HCT116 (cell line): ENCODE measurements around the gene NOL4L. TPM values are rescaled to one million over a fixed set of nuclear protein-coding genes. Genes with fewer than 3 reads are reported as not detected.

Experiments
- ATAC-seq: fragments of 200-7000 bp; cut with Tn5 transposase; 2 replicates; pipeline ENCODE4 v1.9.1; 2020; ENCODE audit warnings: mild to moderate bottlenecking, moderate library complexity
- BruUV-seq: library from RNA; stranded (reverse); fragments of 400-500 nt; replicated peaks from 2 replicates; lab custom pipeline; 2021; lab: Mats Ljungman, UMichigan
- CTCF ChIA-PET: fragments of 300-600 bp; sonication (Branson Sonifier 250); formaldehyde crosslinking; loops from one replicate; lab custom pipeline; 2021; ENCODE audit warnings: antibody characterized with exemption; lab: Charles Lee
- POLR2A ChIA-PET: fragments of 300-600, 350-600 bp; sonication (Branson Sonifier 250); formaldehyde crosslinking; loops from one replicate; lab custom pipeline; 2021; ENCODE audit warnings: antibody characterized with exemption; lab: Charles Lee
- RAD21 ChIA-PET, 2 experiments: fragments of 300-600 bp; sonication (Branson Sonifier 250); formaldehyde crosslinking; loops; one replicate each; lab custom pipeline; 2023; ENCODE audit warnings: low total read pairs in 2 of 2; ENCODE audit not compliant: uncharacterized antibody in 2 of 2, unreplicated experiment in 2 of 2, low non-redundant PET in 1 of 2; lab: Charles Lee
- DNase-seq: peaks from one replicate; pipeline ENCODE4 v3.0.0-alpha.2; 2010; ENCODE audit warnings: low read depth, low spot score
- H2AFZ ChIP-seq: fragments of 200-600 bp; shearing (Covaris generic), sonication (generic); 2 replicates; pipeline ENCODE4 v1.6.1; 2017; ENCODE audit warnings: low read depth, mixed run types, mixed read lengths, antibody characterized with exemption, low read length; ENCODE audit not compliant: poor library complexity, severe bottlenecking
- H3K27ac ChIP-seq: 2 replicates; pipeline ENCODE4 v1.5.1; 2012; ENCODE audit warnings: low read depth, low read length
- H3K27me3 ChIP-seq: fragments of 200-600 bp; sonication (generic); 2 replicates; pipeline ENCODE4 v1.6.1; 2016; ENCODE audit warnings: mixed run types, low read length, mixed read lengths; ENCODE audit not compliant: insufficient read depth
- H3K36me3 ChIP-seq, 2 experiments: fragments of 200-500 bp in 1 of 2; fragments of 200-600 bp in 1 of 2; sonication (Bioruptor generic) in 1 of 2; sonication (generic) in 1 of 2; 2 replicates each; pipeline versions ENCODE4 v1.5.1 to v1.6.1; 2014 to 2016; ENCODE audit warnings: low read length in 2 of 2, inconsistent platforms in 1 of 2, mixed read lengths in 1 of 2, mixed run types in 1 of 2; ENCODE audit not compliant: insufficient read depth in 2 of 2, control insufficient read depth in 1 of 2
- H3K4me1 ChIP-seq, 2 experiments: fragments of 200-600 bp in 1 of 2; sonication (generic) in 1 of 2; 2 replicates each; pipeline versions ENCODE4 v1.5.1 to v1.6.1; 2012 to 2017; ENCODE audit warnings: low read length in 2 of 2, inconsistent platforms in 1 of 2, mild to moderate bottlenecking in 1 of 2, mixed read lengths in 1 of 2, mixed run types in 1 of 2, moderate library complexity in 1 of 2; ENCODE audit not compliant: insufficient read depth in 2 of 2, control insufficient read depth in 1 of 2
- H3K4me2 ChIP-seq: fragments of 200-600 bp; sonication (generic); 2 replicates; pipeline ENCODE4 v1.6.1; 2017; ENCODE audit warnings: mixed run types, low read length, mixed read lengths
- H3K4me3 ChIP-seq, 2 experiments: fragments of 200-600 bp in 1 of 2; sonication (generic) in 1 of 2; replicated peaks in 1 of 2; 2 replicates each; pipeline ENCODE4 v1.5.1; 2011 to 2016; ENCODE audit warnings: low read length in 2 of 2, control low read depth in 1 of 2, low read depth in 1 of 2, mild to moderate bottlenecking in 1 of 2, mixed read lengths in 1 of 2, mixed run types in 1 of 2
- H3K79me2 ChIP-seq: fragments of 200-600 bp; sonication (generic); 2 replicates; pipeline ENCODE4 v1.6.1; 2017; ENCODE audit warnings: mild to moderate bottlenecking, mixed run types, low read length, moderate library complexity, mixed read lengths; ENCODE audit not compliant: insufficient read depth
- H3K9ac ChIP-seq: fragments of 200-600 bp; sonication (generic); 2 replicates; pipeline ENCODE4 v1.6.1; 2016; ENCODE audit warnings: low read length, mixed read lengths
- H3K9me2 ChIP-seq: fragments of 200-600 bp; sonication (generic), shearing (Covaris generic); 2 replicates; pipeline ENCODE4 v1.6.1; 2017; ENCODE audit warnings: mixed run types, mild to moderate bottlenecking, moderate library complexity; ENCODE audit not compliant: insufficient read depth
- H3K9me3 ChIP-seq, 2 experiments: fragments of 200-500 bp in 1 of 2; fragments of 200-600 bp in 1 of 2; sonication (Bioruptor generic) in 1 of 2; sonication (generic) in 1 of 2; 2 replicates each; pipeline ENCODE4 v1.6.1; 2014 to 2017; ENCODE audit warnings: low read length in 2 of 2, mixed read lengths in 2 of 2, inconsistent platforms in 1 of 2, low read depth in 1 of 2, mild to moderate bottlenecking in 1 of 2, mixed run types in 1 of 2, moderate library complexity in 1 of 2; ENCODE audit not compliant: control insufficient read depth in 1 of 2, insufficient read depth in 1 of 2
- H4K20me1 ChIP-seq: fragments of 200-600 bp; sonication (generic), shearing (Covaris generic); 2 replicates; pipeline ENCODE4 v1.6.1; 2017; ENCODE audit warnings: mixed run types, mild to moderate bottlenecking, moderate library complexity; ENCODE audit not compliant: insufficient read depth
- YY1 ChIP-seq: IDR thresholded peaks from 2 replicates; pipeline ENCODE4 v1.6.1; 2011; ENCODE audit warnings: low read length, low read depth, moderate library complexity, mild to moderate bottlenecking; ENCODE audit not compliant: insufficient replicate concordance; ENCODE audit errors: extremely low read depth
- ZBTB33 ChIP-seq: IDR thresholded peaks from 2 replicates; pipeline ENCODE4 v1.6.1; 2011; ENCODE audit warnings: mild to moderate bottlenecking, low read length, moderate library complexity; ENCODE audit not compliant: insufficient replicate concordance; ENCODE audit errors: extremely low read depth
- intact Hi-C: fragments of 100-400 bp; cut with micrococcal nuclease; formaldehyde crosslinking; loops from 2 replicates; pipeline ENCODE4 v1.10.0; 2022
- total RNA-seq: library from RNA; stranded (reverse); gene quantifications from one replicate; pipeline ENCODE4 v1.2.1, GENCODE V29; 2021; ENCODE audit not compliant: unreplicated experiment
- TF ChIP-seq, protein P1 (sequence below): IDR thresholded peaks from 2 replicates; pipeline ENCODE4 v1.6.1; 2012

The NOL4L gene
- total RNA-seq, 1 experiment from 2014 or later = 5.9 TPM

- Histone ChIP-seq H3K36me3 (peaks cover 0 to 3% of the 10 kb centered on the region in 2 experiments; a peak in 2 of 4 replicates), H3K4me3 (no peak overlapping the region), H3K4me2 (no peak overlapping the region), H3K79me2 (no peaks in the 10 kb centered on the region), H3K27ac (no peak overlapping the region), H4K20me1 (no peaks in the 10 kb centered on the region), H3K4me1 (no peaks in the 10 kb centered on the region), H3K9me3 (no peaks in the 10 kb centered on the region), H3K9me2 (no peaks in the 10 kb centered on the region), H2AFZ (no peak overlapping the region), H3K27me3 (no peaks in the 10 kb centered on the region), H3K9ac (no peak overlapping the region)
- DNase-seq (no peak), ATAC-seq (no peak; the same call in 1 of the 2 replicates)
- intact Hi-C loops = no loop called here
- no peak for TF ChIP-seq ZBTB33
- POLR2A ChIA-PET = no interaction called here
- no TSS peak for BruUV-seq
- CTCF ChIA-PET = no interaction called here
- RAD21 ChIA-PET = interaction anchor here in 1 of 2 experiments (0.6 kb wide), 1 partner anchor 332 kb away, joined by 3 read pairs; no protein-coding TSS in a partner anchor
Observed at GRCh38 chr20:32445539-32446273, 139.4 kb downstream of the NOL4L start.

- ChIA-PET POLR2A (no interaction called here), CTCF (no interaction called here)
- BruUV-seq = no TSS peak
- H3K79me2 ChIP-seq = no peaks in the 10 kb centered on the region
- no peak for ATAC-seq
- no peak overlapping the region for H3K4me2 ChIP-seq
- DNase-seq = no peak
- intact Hi-C loops = no loop called here
- H3K9me3 ChIP-seq = no peaks in the 10 kb centered on the region
- no peaks in the 10 kb centered on the region for H3K9me2 ChIP-seq
- H3K36me3 ChIP-seq = peaks cover 0 to 3% of the 10 kb centered on the region in 2 experiments; a peak in 2 of 4 replicates
- H4K20me1 ChIP-seq = no peaks in the 10 kb centered on the region
- no peaks in the 10 kb centered on the region for H3K27me3 ChIP-seq
- no peaks in the 10 kb centered on the region for H3K4me1 ChIP-seq
- H3K9ac ChIP-seq = no peak overlapping the region
- TF ChIP-seq YY1 (no peak), ZBTB33 (no peak)
- TF ChIP-seq, protein P1, sequence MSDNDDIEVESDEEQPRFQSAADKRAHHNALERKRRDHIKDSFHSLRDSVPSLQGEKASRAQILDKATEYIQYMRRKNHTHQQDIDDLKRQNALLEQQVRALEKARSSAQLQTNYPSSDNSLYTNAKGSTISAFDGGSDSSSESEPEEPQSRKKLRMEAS = no peak
- TF ChIP-seq, all 23 proteins: peak for 0
- Histone ChIP-seq H3K4me3 (no peak overlapping the region), H3K27ac (no peak overlapping the region), H2AFZ (no peak overlapping the region)
- RAD21 ChIA-PET = no interaction called here
Observed at GRCh38 chr20:32444474-32445220, 140.5 kb downstream of the NOL4L start.
